GM18505 (cell line): ENCODE measurements around the gene HECTD4.

ENCODE experiments used
- ATAC-seq: cut with Tn5 transposase; IDR thresholded peaks from one replicate; pipeline ENCODE4 v1.9.1; 2021; ENCODE audit not compliant: unreplicated experiment
- POLR2A ChIP-seq: IDR thresholded peaks from 4 replicates; pipeline ENCODE4 v1.6.1; 2011; ENCODE audit warnings: borderline replicate concordance; ENCODE audit not compliant: insufficient read depth, insufficient read length; ENCODE audit errors: extremely low read depth

The HECTD4 gene

DNA sequence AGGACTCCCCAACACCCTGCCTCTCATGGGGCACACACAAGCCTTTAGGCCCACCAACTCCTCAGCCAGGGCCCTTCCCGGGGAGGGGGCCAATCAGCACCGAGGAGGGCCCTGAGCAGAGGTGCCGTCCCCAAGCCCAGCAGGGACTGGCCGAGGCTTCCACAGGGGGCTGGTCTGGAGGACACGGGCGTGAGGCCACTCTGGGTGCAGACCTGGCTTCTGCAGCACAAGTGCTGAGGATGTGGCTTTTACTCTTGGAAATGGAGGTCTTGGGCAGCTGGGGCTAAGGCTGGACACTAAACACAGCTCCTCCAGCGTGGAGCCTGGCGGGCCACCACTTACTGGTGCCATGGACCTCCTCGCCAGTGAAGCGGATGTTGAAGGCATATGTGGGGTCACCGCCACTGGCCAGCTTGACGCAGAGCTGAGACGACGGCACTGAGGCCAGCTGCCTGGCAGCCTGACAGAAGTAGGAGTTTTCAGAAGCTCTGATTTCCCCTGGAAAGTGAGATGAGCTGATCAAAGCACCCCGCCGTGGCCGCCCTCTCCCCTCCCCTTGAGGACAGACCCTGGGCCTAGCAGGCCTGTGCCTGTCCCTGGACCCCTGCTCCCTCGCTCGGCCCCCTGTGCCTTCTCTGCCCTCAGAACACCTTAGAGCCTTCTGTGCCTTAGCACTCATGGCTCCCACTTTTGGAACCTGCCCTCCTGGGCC is 212.9 kb downstream of the HECTD4 start:
- no peak for ATAC-seq
- TF ChIP-seq POLR2A, result no peak

- TF ChIP-seq POLR2A, result no peak
- no peak for ATAC-seq
Observed at GRCh38 chr12:112168561-112168971, 213.7 kb downstream of the HECTD4 start.

- TF ChIP-seq POLR2A, result no peak
- no peak for ATAC-seq
Observed at GRCh38 chr12:112167718-112168525, 214.3 kb downstream of the HECTD4 start.

GRCh38 chr12:112167031-112167461 is 215.2 kb downstream of the HECTD4 start:
- no peak for TF ChIP-seq POLR2A
- ATAC-seq, result no peak

- no peak for ATAC-seq
- TF ChIP-seq POLR2A, result no peak
Observed at GRCh38 chr12:112166051-112167015, 215.9 kb downstream of the HECTD4 start.

DNA sequence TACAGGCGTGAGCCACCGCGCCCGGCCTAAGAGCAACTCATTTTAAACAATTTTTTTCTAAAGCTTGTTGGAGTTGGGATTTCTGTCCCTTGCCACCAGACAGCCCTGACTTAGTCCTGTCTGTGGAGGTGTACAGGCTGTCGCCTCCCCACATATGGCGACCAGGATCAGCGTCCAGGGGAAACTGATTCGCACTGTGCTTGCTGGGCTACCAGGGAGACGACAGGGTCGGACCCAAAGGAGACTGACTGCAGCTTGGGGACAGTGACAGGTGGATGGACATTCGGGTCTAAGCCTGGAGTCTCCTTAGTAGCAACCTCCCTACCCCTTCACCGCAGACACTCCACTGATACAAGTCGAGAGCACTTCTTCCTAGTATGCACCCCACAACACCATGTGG is 216.6 kb downstream of the HECTD4 start:
- no peak for ATAC-seq
- no peak for TF ChIP-seq POLR2A

GRCh38 chr12:112164011-112164660 is 218.1 kb downstream of the HECTD4 start:
- no peak for TF ChIP-seq POLR2A
- no peak for ATAC-seq

DNA sequence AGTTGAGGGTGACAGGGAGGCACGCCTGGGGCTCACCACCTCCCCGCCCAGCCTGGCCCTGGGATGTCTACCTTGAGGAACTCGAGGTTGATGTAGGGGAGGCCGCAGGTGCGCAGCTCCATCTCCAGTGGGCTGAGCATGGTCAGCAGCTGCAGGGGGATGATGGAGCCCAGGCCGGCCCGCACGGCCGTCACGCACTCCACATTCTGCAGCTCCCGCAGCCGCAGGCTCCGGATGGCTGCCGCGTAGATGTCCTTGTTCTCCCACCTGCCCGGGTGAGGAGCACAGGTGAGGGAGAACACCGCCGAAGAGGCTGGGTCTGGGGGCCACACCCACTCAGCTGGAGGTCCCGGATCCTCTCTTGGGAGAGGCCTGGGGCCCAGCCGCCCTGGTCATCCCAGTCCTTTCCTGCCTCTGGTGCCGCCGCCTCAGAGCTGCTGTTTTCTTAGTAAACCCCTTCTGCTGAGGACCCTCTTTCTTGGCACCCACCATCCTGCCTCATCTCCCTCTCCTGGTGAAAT is 218.7 kb downstream of the HECTD4 start:
- ATAC-seq, result no peak
- TF ChIP-seq POLR2A, result no peak

DNA sequence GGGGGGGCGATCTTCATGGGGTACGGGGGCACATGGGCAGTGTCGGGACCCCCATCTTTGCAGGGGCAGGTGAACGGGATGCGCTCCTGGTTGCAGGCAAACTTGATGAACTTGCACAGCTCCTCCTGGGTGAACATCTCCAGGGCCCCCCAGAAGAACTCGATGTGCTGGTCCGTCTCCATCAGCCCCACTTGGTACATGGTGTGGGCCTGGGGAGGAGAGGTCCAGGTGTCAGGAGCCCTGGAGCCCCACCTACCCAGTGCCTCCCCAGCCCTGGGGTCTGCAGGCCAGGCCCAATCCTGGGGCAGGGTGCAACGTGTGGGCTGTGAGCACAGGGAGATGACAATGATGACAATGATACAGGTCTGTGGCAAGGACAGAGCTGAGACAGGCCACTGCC is 219.2 kb downstream of the HECTD4 start:
- TF ChIP-seq POLR2A, result no peak
- ATAC-seq, result no peak

DNA sequence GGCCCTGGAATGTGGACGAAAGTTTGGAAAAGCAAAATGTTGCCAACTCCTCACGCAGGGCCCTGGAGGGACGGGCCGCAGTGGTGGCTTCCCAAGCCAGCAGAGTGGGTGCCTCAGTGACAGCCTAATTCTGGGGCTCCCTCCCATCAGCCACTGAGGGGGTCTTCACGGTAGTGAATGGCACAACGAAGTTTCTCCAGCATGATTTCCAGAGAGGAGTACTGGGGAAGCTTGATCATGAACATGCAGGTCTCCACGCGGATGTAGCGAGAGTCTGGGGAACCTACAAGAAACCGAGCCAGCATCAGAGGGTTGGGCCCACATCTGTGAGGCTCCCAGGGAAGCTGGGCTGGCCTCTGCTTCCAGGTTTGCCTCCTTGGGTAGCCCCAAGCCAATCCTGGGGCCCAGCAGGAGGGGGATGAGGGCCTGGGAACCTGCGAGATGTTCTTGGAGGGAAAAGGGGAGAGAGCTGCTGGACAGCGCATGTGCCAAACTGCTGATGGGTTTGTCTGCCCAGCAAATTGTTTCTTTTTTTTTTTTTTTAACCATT is 219.9 kb downstream of the HECTD4 start:
- no peak for ATAC-seq
- TF ChIP-seq POLR2A, result no peak

- no peak for ATAC-seq
- TF ChIP-seq POLR2A, result no peak
Observed at GRCh38 chr12:112161711-112162110, 220.5 kb downstream of the HECTD4 start.

GRCh38 chr12:112160611-112161010 is 221.6 kb downstream of the HECTD4 start:
- no peak for TF ChIP-seq POLR2A
- no peak for ATAC-seq
